Right kidney (tissue), 1 donor: Measurements from ENCODE around the gene MMP2.

Experiments used
- DNase-seq: peaks from one replicate; pipeline ENCODE4 v3.0.0-alpha.2; 2016

The MMP2 gene

DNA sequence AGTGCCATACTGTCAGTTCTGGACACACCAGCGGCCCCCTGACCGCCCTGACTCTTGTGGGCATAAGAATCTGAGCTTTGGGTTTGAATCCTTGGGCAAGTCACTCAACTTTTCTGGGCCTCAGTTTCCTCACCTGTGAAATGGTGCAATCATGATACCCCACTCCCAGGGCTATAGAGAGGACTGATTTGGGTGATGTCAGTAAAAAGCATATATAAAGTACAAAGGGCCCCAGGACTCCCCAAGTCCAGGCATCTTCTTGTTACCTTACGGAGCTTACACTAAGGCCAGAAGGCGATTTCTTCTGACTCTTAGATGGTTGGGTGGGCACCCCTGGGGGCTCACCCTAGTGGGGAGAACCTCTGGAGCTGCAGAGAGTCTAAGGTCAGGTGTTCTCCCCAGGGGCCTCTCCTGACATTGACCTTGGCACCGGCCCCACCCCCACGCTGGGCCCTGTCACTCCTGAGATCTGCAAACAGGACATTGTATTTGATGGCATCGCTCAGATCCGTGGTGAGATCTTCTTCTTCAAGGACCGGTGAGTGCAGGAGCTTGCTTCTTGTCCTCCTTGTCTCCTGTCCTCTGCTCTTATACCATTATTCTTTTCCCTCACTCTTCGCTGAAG is 13.9 kb downstream of the MMP2 start:
- no peak for DNase-seq

DNA sequence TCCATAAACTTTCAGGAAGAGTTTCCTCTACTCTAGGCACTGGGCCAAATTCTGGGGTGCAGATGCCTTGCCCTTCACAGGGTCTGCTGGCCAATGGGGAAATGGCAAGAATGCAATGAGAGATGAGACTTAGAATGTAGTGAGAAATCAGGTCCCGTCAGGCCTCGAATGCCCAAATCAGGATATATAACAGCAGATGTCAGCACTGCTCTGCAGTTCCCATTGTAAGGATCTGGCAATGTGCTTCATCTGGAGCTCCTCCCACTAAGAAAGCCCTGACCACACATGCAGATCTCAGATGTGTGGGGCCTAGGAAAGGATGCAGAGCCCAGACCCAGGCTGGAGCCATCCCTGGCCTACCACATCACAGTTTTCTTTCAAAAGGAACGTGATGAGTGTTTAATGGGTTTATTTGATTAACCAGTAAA is 16.0 kb downstream of the MMP2 start:
- DNase-seq, result peak; percentile 23

DNA sequence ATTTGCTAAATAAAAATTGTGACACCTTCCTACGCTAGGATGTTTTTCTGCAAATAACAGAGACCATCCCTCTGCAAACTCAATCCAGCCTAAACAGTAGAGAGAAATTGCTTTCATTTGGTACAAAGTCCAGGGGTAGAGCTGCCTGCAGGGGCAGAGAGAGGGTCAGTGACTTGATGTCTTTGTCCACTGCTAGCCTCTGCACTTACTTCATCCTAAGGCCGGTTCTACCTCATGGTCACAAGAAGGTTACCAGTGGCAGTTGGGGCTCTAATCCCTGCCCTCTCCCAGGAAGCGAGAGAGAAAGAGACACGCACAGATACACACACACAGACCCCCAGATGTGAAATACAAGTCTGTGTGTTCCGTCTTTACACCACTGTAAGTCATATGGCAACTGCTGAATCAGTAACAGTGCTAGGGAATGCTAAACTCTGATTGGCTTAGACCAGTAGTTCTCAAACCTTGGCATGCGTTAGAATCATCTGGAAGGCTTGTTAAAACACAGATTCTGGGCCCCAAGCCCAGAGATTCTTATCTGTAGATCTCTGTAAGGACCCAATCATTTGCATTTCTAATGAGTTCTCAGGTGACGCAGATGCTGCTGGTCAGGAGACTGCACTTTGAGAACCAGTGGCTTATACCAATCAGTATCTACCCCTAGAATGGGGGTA is 16.8 kb downstream of the MMP2 start:
- no peak for DNase-seq

DNA sequence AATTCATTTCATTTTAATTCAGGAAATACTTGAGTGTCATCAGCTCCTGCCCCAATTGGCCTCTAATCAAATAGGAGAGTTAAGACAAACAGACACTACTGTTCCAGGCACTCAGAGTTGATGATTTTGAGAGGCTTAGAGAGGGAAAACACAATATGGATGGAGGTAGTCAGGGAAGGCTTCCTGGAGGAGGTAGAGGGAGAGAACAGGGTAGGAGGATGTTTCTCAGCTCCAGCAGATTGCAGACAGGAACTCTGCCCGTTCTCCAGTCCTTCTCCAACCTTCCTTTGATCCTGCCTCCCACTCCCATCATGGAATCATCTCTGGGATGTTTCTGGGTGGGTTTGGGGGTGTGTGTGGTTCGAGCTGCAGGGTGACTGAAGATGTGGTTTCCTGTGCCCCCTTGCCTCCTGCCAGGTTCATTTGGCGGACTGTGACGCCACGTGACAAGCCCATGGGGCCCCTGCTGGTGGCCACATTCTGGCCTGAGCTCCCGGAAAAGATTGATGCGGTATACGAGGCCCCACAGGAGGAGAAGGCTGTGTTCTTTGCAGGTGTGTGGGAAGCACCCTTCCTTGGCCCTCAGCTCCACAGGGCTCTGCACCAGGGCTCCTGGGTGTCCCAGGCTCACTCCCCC is 17.6 kb downstream of the MMP2 start:
- no peak for DNase-seq

DNA sequence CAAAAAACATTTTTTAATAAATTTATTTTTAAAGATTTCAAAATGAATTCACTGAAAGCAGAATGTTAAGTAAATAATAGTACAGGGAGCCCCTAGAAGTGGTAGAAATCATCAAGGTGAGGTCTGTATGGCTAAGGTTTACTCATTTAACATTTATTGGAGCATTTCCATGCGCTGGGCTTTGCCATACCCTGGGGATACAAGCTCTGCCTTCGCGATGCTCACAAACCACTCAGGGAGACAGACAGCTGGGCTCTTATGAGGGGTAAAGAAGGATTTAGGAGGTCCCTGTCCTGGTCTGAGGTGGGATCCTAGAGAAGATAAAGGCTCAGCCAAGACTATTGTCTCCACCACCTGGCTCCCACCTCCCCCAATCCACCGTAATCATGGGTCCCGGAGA is 18.6 kb downstream of the MMP2 start:
- DNase-seq, result no peak

DNA sequence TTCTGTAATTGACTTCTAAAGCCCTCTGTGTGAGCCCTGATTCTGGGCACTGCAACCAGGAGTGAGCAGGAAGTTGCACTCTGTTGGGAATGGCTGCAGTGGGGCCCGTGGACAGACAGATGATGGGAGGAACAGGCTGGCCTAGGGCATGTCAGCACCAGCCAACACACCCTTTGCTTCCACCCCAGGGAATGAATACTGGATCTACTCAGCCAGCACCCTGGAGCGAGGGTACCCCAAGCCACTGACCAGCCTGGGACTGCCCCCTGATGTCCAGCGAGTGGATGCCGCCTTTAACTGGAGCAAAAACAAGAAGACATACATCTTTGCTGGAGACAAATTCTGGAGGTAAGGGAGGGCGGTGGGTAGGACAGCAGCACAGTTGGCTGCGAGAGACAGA is 19.1 kb downstream of the MMP2 start:
- DNase-seq, result no peak

DNA sequence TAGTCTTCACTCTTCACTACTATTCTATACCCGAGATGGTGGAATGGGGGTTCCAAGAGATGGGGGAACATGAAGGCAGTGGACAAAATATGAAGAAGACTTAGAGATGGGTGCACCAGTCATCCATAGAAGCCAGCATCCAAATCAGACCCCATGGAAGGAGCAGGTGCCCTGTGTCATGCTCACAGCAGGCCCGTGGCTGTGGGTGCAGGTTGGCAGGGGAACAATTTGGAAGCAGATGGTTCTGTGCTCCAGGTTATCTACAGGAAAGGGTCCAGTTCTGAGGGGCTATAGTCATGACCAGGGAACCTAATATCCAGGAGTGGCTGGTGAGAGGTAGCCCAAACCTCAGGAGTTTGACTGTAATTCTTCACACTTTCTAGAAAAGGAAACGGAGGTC is 20.3 kb downstream of the MMP2 start:
- no peak for DNase-seq

DNA sequence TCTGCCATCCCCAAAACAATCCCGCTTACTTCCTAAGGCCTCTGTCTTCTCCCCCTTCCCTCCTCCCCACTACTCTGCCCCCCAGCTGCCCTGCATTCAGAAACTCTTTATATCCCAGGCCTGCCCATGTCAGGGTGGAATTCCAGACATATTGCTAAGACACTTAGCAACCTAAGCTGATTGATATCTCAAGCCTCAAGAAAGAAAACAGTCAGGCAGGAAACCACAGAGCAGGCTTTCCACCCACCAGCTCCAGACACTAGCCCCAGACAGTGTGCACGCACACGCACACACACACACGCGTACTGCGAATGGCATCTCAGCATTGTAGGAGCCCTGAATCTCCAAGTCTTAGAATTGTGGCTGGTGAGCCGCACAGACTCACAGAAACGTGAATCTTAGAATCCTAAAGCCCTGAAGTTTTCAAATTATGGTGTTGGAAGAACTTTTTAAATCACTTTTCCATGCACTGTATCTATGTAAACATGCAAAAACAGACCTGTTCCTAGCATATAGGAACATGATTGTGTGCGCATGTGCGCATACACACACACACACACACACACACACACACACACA is 21.0 kb downstream of the MMP2 start:
- peak; percentile 17 for DNase-seq

DNA sequence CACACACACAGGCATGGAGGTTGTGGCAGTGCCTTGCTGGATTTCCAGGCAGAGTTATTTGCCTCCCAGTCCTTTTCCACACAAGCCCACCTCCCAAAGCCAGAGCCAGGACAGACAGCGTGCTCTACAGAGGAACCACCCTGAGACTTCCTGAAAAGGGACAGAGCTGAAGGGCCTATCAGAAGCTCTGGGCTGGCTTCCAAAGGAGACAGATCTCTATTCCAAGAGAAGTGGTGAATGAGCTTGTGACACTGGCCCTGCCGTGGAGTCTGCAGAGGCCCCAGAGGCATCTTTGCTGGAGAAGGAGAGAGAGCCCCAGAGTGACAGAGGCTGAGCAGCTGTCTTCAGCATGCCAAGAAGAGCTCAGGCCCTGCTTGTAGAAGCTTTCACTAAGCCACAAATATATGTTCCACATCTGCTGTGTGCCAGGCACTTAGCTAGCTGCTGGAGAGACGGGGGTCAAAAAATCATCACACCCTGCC is 21.6 kb downstream of the MMP2 start:
- DNase-seq, result peak; percentile 27

DNA sequence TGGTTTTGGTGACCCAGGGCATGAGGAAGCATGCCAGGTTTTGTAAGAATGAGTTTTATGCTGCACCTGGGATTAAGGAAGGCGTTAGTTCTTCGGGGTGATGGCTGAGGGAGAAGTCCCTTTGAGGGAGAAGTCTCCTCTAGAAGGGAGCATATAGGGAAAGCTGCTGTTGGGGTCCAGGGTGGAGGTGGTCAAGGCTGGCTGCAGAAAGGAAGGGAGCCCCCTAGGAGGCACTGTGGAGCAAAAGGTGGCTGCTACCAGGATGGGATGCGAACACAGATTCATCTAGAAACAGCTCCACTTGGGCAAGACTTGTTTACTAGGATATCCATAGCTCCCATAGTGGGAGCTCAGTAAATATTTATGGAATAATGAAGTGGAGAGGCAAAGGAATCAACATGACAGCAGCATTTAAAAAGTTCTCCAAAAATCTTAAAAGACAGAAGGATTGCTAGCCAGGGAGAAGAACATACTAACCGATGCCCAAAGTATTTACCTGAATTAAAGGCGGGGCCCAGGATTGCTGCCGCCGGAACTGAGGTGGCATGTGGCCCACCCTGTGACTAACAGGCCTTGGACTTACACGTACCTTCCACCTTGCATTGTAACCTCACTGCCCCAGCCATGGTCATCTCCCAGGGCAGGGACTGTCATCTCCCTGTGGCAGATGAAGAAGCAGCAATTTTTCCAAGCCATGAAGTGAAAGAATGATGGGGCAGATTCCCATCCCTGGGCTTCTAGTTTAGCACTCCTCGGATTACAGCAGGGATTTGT is 22.7 kb downstream of the MMP2 start:
- DNase-seq, result no peak

DNA sequence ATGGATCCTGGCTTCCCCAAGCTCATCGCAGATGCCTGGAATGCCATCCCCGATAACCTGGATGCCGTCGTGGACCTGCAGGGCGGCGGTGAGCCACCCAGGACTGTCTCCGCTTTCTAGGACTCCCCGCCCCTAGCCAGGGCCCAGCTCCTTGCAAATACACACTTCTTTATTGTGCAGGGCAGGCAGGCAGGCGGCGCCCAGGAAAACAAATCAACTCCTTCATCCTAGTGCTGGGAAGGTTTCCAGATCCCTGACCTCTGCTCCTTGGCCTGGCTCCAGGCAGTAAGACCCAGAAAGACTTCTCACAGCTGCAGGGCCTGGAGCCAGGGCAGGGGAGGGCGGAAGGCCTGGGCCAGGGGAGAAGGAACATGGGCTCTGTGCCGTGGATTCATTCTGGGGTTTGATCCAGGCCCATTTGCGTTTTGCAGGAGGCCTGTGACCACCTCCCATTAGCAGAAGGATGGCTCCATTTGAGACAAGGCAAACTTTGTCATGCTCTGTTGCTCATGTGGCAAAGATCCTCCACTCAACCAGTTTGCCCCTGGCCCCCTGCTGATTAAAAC is 23.9 kb downstream of the MMP2 start:
- peak; percentile 67 for DNase-seq

DNA sequence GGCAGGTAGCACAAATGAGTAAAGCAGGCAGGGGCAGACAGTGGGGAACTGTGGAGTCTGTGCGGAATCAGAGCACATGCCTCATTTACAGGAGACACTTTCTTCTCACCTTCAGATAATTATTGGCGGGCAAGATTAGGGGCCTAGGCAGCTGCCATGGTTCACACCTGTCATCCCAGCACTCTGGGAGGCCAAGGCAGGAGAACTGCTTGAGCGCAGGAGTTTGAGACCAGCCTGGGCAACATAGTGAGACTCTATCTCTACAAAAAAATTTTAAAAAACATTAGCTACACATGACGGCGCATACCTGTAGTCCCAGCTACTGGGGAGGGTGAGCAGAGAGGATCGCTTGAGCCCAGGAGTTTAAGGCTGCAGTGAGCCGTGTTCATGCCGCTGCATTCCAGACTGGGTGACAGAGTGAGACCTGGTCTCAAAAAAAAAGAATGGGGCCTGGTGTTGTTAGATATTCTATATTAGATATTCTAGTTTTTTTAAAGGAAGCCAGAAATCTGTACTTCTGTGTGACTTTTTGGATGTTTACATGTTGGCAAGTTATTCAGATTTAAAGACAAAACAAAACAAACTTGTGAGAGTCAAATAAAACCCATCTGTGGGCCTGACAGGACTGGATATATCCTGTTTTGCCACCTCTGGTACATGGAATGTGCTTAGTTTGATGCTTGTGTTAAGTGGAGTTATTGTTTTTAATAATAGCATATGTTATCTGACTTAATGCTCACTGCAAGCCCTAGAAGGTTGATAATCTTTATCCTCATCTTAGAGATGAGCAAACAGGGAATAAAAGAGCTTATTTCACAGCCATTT is 24.9 kb downstream of the MMP2 start:
- no peak for DNase-seq

DNA sequence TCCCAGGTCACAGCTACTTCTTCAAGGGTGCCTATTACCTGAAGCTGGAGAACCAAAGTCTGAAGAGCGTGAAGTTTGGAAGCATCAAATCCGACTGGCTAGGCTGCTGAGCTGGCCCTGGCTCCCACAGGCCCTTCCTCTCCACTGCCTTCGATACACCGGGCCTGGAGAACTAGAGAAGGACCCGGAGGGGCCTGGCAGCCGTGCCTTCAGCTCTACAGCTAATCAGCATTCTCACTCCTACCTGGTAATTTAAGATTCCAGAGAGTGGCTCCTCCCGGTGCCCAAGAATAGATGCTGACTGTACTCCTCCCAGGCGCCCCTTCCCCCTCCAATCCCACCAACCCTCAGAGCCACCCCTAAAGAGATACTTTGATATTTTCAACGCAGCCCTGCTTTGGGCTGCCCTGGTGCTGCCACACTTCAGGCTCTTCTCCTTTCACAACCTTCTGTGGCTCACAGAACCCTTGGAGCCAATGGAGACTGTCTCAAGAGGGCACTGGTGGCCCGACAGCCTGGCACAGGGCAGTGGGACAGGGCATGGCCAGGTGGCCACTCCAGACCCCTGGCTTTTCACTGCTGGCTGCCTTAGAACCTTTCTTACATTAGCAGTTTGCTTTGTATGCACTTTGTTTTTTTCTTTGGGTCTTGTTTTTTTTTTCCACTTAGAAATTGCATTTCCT is 26.5 kb downstream of the MMP2 start:
- DNase-seq, result no peak

DNA sequence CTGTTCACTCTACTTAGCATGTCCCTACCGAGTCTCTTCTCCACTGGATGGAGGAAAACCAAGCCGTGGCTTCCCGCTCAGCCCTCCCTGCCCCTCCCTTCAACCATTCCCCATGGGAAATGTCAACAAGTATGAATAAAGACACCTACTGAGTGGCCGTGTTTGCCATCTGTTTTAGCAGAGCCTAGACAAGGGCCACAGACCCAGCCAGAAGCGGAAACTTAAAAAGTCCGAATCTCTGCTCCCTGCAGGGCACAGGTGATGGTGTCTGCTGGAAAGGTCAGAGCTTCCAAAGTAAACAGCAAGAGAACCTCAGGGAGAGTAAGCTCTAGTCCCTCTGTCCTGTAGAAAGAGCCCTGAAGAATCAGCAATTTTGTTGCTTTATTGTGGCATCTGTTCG is 27.1 kb downstream of the MMP2 start:
- DNase-seq, result no peak

DNA sequence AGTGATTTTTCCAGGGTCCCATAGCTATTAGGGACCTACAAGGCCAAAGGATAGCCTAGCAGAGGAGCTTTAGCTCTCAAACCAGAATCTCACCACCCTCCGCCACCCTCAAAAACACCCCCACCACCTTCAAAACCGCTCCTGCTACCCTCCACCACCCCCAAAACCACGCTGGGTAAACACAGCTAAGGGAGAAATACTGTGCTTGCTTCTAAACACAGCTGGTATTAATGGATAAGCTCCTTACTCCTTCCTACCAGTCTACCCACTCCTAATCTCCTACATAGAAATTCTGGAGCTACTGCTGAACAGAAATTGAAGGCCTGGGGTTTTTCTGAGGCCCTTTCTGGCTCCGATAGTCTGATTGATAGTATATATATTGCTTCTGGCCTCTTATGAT is 27.7 kb downstream of the MMP2 start:
- DNase-seq, result no peak

DNA sequence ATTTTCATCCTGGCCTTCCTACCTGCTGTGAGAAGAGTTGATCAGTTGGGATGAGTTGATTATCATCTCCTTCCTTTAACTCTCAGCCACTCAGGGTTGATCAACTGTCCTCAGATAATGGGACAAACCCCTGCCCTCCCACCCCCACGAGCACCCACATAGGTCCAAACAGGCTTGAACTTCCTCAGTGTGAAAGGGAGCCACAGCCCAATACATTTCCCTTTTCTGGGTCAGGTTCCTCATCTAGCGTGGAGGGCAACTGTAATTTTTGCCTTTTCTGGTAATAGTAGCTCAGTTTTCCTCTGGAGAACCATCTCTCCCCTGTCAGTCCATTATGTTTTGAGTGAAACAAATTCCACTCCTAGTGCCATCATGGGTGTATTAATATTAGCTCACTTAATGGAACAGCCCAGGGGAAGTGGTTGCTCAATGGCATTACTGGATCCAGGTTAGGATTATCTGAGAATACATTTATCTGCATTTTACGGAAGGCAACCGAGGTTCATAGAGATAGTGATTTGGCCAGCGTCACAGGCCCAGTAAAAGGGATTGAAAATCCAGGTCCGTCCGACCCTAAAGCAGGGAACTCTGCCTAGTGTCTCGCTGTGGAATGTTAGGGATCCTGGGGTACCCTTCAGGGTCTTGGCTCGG is 29.4 kb downstream of the MMP2 start:
- DNase-seq, result no peak

DNA sequence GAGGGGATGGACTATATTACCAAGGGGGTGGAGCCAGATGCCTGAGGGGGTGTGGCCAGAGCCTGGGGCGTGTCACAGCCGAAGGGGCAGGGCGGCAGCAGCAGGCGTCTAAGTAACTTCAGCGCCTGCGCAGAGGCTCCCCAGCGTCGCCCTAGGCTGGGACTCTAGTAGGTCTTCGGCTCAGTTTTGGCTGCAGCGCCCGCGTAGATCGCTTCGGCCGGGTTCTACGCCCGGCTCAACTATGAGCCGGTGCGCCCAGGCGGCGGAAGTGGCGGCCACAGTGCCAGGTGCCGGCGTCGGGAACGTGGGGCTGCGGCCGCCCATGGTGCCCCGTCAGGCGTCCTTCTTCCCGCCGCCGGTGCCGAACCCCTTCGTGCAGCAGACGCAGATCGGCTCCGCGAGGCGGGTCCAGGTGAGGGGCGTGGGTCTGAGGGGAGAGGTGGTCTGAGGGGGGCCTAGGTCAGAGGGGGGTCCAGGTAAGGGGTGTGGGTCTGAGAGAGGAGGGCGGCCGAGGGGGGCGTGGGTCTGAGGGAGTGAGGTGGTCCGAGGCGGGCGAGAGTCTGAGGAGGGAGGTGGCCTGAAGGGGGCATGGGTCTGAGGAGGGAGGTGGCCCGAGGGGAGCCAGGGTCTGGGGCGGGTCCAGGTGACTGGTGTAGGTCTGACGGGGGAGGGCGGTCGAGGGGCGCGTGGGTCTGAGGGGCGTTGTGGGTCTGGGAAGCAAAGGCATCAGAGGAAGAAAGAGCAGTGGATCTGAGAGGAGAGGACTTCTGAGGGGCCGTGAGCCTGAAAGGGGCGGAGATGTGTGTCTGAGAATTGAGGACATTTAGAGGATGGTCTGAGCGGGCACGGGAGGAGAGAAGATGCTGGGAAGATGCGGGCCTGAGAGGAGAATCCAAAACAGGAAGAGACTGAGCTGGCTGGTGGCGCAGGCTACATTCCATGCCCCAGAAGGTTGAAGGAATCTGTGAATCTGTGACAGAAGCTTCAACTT is 30.2 kb downstream of the MMP2 start, which contains the start of gene LPCAT2:
Gene LPCAT2 (plus strand): TSS at position 132 of the 991 bp plus-strand sequence. CDS start 110 bp downstream, at position 242.
- peak; percentile 77 for DNase-seq

DNA sequence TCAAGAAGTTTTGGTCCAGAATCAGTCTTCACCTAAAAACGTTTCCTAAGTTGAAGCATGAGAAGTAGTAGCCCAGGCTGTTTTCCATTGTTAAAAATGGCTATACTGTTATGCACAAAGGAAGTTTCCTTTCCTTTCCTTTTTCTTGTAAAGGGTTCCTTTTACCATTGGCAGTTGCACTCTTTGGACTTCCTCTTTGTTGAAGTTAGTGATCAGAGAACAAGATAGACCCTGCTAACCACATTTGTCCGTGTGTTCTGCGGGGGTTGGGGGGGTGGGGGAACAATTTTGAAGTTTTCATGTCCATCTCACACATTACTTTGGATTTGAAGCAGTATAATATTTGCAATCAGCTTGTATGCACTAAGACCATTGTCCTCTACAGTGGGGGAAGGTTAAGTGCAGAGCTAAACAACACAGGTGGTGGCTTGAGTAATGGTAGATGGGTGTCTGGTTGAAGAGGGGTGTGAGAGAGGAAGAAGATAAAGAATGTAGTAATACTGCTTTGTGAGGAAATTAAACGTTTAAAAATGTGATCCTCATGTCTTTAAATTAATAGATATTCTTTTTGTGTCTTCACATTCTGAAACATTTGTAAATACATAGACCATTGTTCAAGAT is 31.3 kb downstream of the MMP2 start:
- DNase-seq, result no peak
